AG04450 (cell line): ENCODE results near the gene RANBP10. TPM values are rescaled to one million over a fixed set of nuclear protein-coding genes. Genes with fewer than 3 reads are reported as not detected.

ENCODE experiments used
- CTCF ChIA-PET: fragments of 300-600, 350-600 bp; formaldehyde crosslinking; extraction: SDS; loops from one replicate; lab custom pipeline; 2022; ENCODE audit warnings: antibody characterized with exemption, inconsistent platforms; lab: Charles Lee
- POLR2A ChIA-PET: fragments of 350-600 bp; formaldehyde crosslinking; extraction: SDS; loops from one replicate; lab custom pipeline; 2021; ENCODE audit warnings: antibody characterized with exemption, inconsistent platforms; lab: Yijun Ruan, JAX
- DNase-seq: peaks from one replicate; pipeline ENCODE4 v3.0.0-alpha.2; 2011; ENCODE audit warnings: low read depth, low spot score
- H3K27ac ChIP-seq: one replicate; pipeline ENCODE4 v1.5.1; 2012; ENCODE audit warnings: low read depth, low read length, control low read depth
- H3K27me3 ChIP-seq: one replicate; pipeline ENCODE4 v1.6.0; 2012; ENCODE audit warnings: low read length; ENCODE audit not compliant: control insufficient read depth, insufficient read depth
- H3K4me3 ChIP-seq: 2 replicates; pipeline ENCODE4 v1.5.1; 2011; ENCODE audit warnings: mild to moderate bottlenecking, low read depth, low read length, control low read depth
- H3K9me3 ChIP-seq: 2 replicates; pipeline ENCODE4 v1.5.1; 2012; ENCODE audit warnings: low read length; ENCODE audit not compliant: control insufficient read depth, insufficient read depth
- CTCF ChIP-seq: IDR thresholded peaks from 2 replicates; pipeline ENCODE4 v1.5.1; 2011; ENCODE audit warnings: low read depth, low read length, control low read depth, inconsistent platforms
- polyA plus RNA-seq: library from polyadenylated mRNA; depleted of rRNA; stranded (reverse); fragments of >200 nt; gene quantifications from 2 replicates; pipeline ENCODE4 v1.2.3, GENCODE V29; 2011

Gene RANBP10
- polyA plus RNA-seq, 1 experiment = 11.3 TPM

GRCh38 chr16:67750466-67750865 is 55.9 kb downstream of the RANBP10 start:
- POLR2A ChIA-PET = no interaction called here

GRCh38 chr16:67749436-67750078 is 56.8 kb downstream of the RANBP10 start:
- Histone ChIP-seq H3K27ac (no peak overlapping the region), H3K27me3 (no peaks in the 10 kb centered on the region), H3K9me3 (no peaks in the 10 kb centered on the region), H3K4me3 (no peak overlapping the region)
- POLR2A ChIA-PET = no interaction called here
- DNase-seq = no peak
- CTCF ChIA-PET = no interaction called here
- TF ChIP-seq CTCF = no peak

More at GRCh38 chr16:67750466-67750865, 55.9 kb downstream of the RANBP10 start:
- H3K27me3 ChIP-seq = no peaks in the 10 kb centered on the region
- CTCF ChIA-PET = no interaction called here
- TF ChIP-seq CTCF = no peak
- H3K9me3 ChIP-seq = no peaks in the 10 kb centered on the region
- H3K4me3 ChIP-seq = no peak overlapping the region
- no peak overlapping the region for H3K27ac ChIP-seq
- DNase-seq = no peak

- Histone ChIP-seq H3K9me3 (no peaks in the 10 kb centered on the region), H3K4me3 (no peak overlapping the region), H3K27me3 (no peaks in the 10 kb centered on the region), H3K27ac (no peak overlapping the region)
- CTCF ChIA-PET = no interaction called here
- no peak for TF ChIP-seq CTCF
- no peak for DNase-seq
- POLR2A ChIA-PET = no interaction called here
These were observed 57.5 kb downstream of the RANBP10 start for GRCh38 chr16:67748834-67749233.

GRCh38 chr16:67746846-67747245 is 59.5 kb downstream of the RANBP10 start:
- POLR2A ChIA-PET = no interaction called here
- CTCF ChIA-PET = no interaction called here

More at GRCh38 chr16:67746846-67747245, 59.5 kb downstream of the RANBP10 start:
- no peak for TF ChIP-seq CTCF
- DNase-seq = no peak
- H3K27ac ChIP-seq = no peak overlapping the region
- H3K4me3 ChIP-seq = no peak overlapping the region
- H3K27me3 ChIP-seq = no peaks in the 10 kb centered on the region
- no peaks in the 10 kb centered on the region for H3K9me3 ChIP-seq
